Fibroblast of lung (primary cell): ENCODE data around the gene APBA2.

Source experiments
- EZH2 ChIP-seq: IDR thresholded peaks from 2 replicates; pipeline ENCODE4 v1.5.1; 2012; ENCODE audit warnings: low read length, control low read depth, mild to moderate bottlenecking; ENCODE audit errors: missing control alignments
- TF ChIP-seq, protein P1 (sequence below), 2 donors: IDR thresholded peaks in 1 of 2; conservative IDR thresholded peaks in 1 of 2; 1 replicate in 1 of 2; 2 replicates in 1 of 2; pipeline ENCODE4 v1.5.1; 2011 to 2012; ENCODE audit warnings: low read length in 2 of 2, control low read depth in 1 of 2, inconsistent platforms in 1 of 2, low read depth in 1 of 2, mild to moderate bottlenecking in 1 of 2

DNA sequence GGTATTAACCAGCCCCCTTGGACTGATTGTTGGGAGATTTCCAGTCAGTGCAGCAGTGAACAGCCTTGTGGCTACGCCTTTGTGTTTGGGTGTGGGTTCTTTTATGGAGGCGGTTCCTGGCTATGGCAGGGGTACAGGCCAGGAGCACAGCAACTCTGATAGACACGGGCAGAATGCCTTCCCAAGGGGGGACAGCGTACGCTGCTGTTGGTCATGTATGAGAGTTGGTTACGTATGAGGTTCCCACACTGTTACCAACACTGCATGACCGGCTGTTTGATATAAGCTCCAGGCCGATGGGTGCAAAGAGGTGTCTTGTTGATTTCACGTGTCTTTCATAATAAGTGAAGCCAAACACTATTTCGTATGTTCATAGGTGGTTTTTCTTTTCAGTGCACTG lies 196.0 kb downstream of the APBA2 start:
- TF ChIP-seq, protein P1, sequence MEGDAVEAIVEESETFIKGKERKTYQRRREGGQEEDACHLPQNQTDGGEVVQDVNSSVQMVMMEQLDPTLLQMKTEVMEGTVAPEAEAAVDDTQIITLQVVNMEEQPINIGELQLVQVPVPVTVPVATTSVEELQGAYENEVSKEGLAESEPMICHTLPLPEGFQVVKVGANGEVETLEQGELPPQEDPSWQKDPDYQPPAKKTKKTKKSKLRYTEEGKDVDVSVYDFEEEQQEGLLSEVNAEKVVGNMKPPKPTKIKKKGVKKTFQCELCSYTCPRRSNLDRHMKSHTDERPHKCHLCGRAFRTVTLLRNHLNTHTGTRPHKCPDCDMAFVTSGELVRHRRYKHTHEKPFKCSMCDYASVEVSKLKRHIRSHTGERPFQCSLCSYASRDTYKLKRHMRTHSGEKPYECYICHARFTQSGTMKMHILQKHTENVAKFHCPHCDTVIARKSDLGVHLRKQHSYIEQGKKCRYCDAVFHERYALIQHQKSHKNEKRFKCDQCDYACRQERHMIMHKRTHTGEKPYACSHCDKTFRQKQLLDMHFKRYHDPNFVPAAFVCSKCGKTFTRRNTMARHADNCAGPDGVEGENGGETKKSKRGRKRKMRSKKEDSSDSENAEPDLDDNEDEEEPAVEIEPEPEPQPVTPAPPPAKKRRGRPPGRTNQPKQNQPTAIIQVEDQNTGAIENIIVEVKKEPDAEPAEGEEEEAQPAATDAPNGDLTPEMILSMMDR (conservative IDR thresholded peaks at IDR 0.05 in 1 of 2, IDR thresholded peaks at IDR 0.05 in 1 of 2; ENCODE audit: low read depth in 1 of 2, low read length in 2 of 2): no peak
- no peak for TF ChIP-seq EZH2
